Measurements from ENCODE around the gene LGR6.

GRCh38 chr1:202152399-202152798 is 41.2 kb upstream of the LGR6 start:
- no peak for TF ChIP-seq CTCF (IDR thresholded peaks at IDR 0.05)
- no peak for TF ChIP-seq POLR2A (IDR thresholded peaks at IDR 0.05)

All from Peyer's patch (tissue), 4 donors.